ENCODE data around the gene ITSN2.

DNA sequence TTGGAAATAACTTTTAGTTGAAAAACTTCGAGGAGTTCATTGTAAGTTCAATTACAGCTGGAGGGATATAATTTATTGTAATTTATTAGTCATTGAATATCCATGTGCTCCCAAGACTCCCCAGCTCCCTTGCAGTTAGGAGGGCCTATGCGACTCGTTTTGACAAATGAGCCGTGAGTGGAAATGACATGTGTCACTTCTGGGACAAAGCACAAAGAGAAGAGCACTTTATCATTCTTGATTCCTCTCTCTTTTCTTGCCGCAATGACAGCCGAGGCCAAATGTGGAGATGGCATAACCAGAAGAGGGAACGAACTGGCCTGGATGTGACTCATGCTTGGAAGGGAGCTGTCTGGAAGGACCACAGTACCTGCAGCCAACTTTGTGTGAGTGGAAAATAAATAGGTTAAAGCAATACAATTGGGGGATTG, 44.2 kb upstream of the ITSN2 start:
- TF ChIP-seq CTCF (IDR thresholded peaks at IDR 0.05) (no peak), POLR2A (IDR thresholded peaks at IDR 0.05) (no peak), POLR2AphosphoS5 (IDR thresholded peaks at IDR 0.05) (no peak)

All from breast epithelium (tissue), 3 donors.